HepG2 (cell line): ENCODE measurements around the gene MT1G. TPM values are rescaled to one million over a fixed set of nuclear protein-coding genes. Genes with fewer than 3 reads are reported as not detected.

Experiments used
- CBX2 ChIP-seq, 2 experiments: fragments of 200-600 bp in 1 of 2; sonication (generic); formaldehyde crosslinking in 1 of 2; IDR thresholded peaks; 2 replicates each; pipeline versions ENCODE4 v1.7.0 to v1.8.1; 2018 to 2022; ENCODE audit warnings: low read depth in 2 of 2, low read length in 1 of 2, mild to moderate bottlenecking in 1 of 2, missing genetic modification reagents in 1 of 2
- DNMT1 ChIP-seq: sonication (generic); formaldehyde crosslinking; IDR thresholded peaks from 2 replicates; pipeline ENCODE4 v1.5.1; 2020; ENCODE audit warnings: mild to moderate bottlenecking, missing genetic modification reagents
- GTF3A ChIP-seq: sonication (generic); formaldehyde crosslinking; conservative IDR thresholded peaks from 2 replicates; pipeline ENCODE4 v1.4.0; 2020; ENCODE audit warnings: mild to moderate bottlenecking, missing genetic modification reagents
- IRX3 ChIP-seq: sonication (generic); formaldehyde crosslinking; IDR thresholded peaks from 2 replicates; pipeline ENCODE4 v1.8.1; 2023; ENCODE audit warnings: mild to moderate bottlenecking, low read depth, missing genetic modification reagents, borderline replicate concordance
- JUN ChIP-seq: sonication (generic); formaldehyde crosslinking; IDR thresholded peaks from 2 replicates; pipeline ENCODE4 v1.4.0; 2020; ENCODE audit warnings: mild to moderate bottlenecking, missing genetic modification reagents
- MAFF ChIP-seq: IDR thresholded peaks from 2 replicates; pipeline ENCODE4 v1.6.1; 2011; ENCODE audit warnings: low read depth, low read length, improper control_type of control experiment
- MLLT10 ChIP-seq: sonication (generic); formaldehyde crosslinking; IDR thresholded peaks from 2 replicates; pipeline ENCODE4 v1.4.0; 2020; ENCODE audit warnings: missing genetic modification reagents
- MTA1 ChIP-seq: sonication (generic); formaldehyde crosslinking; IDR thresholded peaks from 2 replicates; pipeline ENCODE4 v1.4.0; 2020; ENCODE audit warnings: missing genetic modification reagents, mild to moderate bottlenecking, borderline replicate concordance
- MXI1 ChIP-seq: IDR thresholded peaks from 3 replicates; pipeline ENCODE4 v1.6.1; 2012; ENCODE audit warnings: low read depth, low read length, inconsistent platforms, borderline replicate concordance
- MYC ChIP-seq: sonication (generic); formaldehyde crosslinking; IDR thresholded peaks from 2 replicates; pipeline ENCODE4 v1.9.0; 2021; ENCODE audit warnings: missing genetic modification reagents, borderline replicate concordance
- NCOR1 ChIP-seq: fragments of 200-600 bp; sonication (generic); IDR thresholded peaks from 2 replicates; pipeline ENCODE4 v1.7.0; 2017; ENCODE audit warnings: antibody characterized with exemption, low read length, borderline replicate concordance
- TEAD3 ChIP-seq: optimal IDR thresholded peaks from 2 replicates; pipeline ENCODE3; 2016; ENCODE audit warnings: borderline replicate concordance
- ZBTB46 ChIP-seq: sonication (generic); formaldehyde crosslinking; IDR thresholded peaks from 2 replicates; pipeline ENCODE4 v1.4.0; 2020; ENCODE audit warnings: mild to moderate bottlenecking, missing genetic modification reagents, borderline replicate concordance
- ZBTB8A ChIP-seq: sonication (generic); formaldehyde crosslinking; IDR thresholded peaks from 2 replicates; pipeline ENCODE4 v1.4.0; 2020; ENCODE audit warnings: mild to moderate bottlenecking, low read depth, missing genetic modification reagents, borderline replicate concordance
- ZNF225 ChIP-seq: sonication (generic); formaldehyde crosslinking; IDR thresholded peaks from 2 replicates; pipeline ENCODE4 v1.4.0; 2020; ENCODE audit warnings: mild to moderate bottlenecking, missing genetic modification reagents
- ZNF274 ChIP-seq: sonication (generic); formaldehyde crosslinking; IDR thresholded peaks from 2 replicates; pipeline ENCODE4 v1.5.1; 2020; ENCODE audit warnings: mild to moderate bottlenecking, missing genetic modification reagents
- ZNF44 ChIP-seq: sonication (generic); formaldehyde crosslinking; IDR thresholded peaks from 2 replicates; pipeline ENCODE4 v1.5.1; 2020; ENCODE audit warnings: mild to moderate bottlenecking, missing genetic modification reagents
- ZNF746 ChIP-seq: sonication (generic); formaldehyde crosslinking; IDR thresholded peaks from 2 replicates; pipeline ENCODE4 v1.8.0; 2022; ENCODE audit warnings: mild to moderate bottlenecking, missing genetic modification reagents
- polyA plus RNA-seq, 8 experiments: library from polyadenylated mRNA; depleted of rRNA in 3 of 8; stranded (reverse) in 7 of 8; unstranded in 1 of 8; fragments of >200 nt; fragmentation: Illumina TruSeq in 4 of 8; extraction: Trizol in 4 of 8; gene quantifications; 2 replicates each; pipeline versions ENCODE4 v1.2.1 to v1.2.3, GENCODE V29; 2011 to 2016; ENCODE audit warnings: low read depth in 4 of 8, missing spikeins in 1 of 8, mixed read lengths in 1 of 8; ENCODE audit not compliant: insufficient read depth in 1 of 8
- total RNA-seq, 5 experiments: library from RNA; depleted of rRNA; stranded (reverse); fragments of >200 nt; fragmentation: Illumina TruSeq; extraction: Trizol; gene quantifications; 2 replicates each; pipeline ENCODE4 v1.2.3, GENCODE V29; 2016; ENCODE audit warnings: low read depth in 1 of 5
- TF ChIP-seq, protein P1 (sequence below): sonication (generic); formaldehyde crosslinking; IDR thresholded peaks from 2 replicates; pipeline ENCODE4 v1.5.0; 2020; ENCODE audit warnings: mild to moderate bottlenecking, missing genetic modification reagents, borderline replicate concordance
- TF ChIP-seq, protein P2 (sequence below): sonication (generic); formaldehyde crosslinking; IDR thresholded peaks from 2 replicates; pipeline ENCODE4 v1.4.0; 2020; ENCODE audit warnings: missing genetic modification reagents
- TF ChIP-seq, protein P3 (sequence below): IDR thresholded peaks from 2 replicates; pipeline ENCODE4 v1.6.1; 2016; ENCODE audit warnings: low read depth, control low read depth

Gene MT1G
- total and polyA plus RNA-seq, 2 of the 13 experiments (the other 11 are each of a cell fraction or from before 2014, with no cell fraction given), result 3.6 to 377 TPM

DNA sequence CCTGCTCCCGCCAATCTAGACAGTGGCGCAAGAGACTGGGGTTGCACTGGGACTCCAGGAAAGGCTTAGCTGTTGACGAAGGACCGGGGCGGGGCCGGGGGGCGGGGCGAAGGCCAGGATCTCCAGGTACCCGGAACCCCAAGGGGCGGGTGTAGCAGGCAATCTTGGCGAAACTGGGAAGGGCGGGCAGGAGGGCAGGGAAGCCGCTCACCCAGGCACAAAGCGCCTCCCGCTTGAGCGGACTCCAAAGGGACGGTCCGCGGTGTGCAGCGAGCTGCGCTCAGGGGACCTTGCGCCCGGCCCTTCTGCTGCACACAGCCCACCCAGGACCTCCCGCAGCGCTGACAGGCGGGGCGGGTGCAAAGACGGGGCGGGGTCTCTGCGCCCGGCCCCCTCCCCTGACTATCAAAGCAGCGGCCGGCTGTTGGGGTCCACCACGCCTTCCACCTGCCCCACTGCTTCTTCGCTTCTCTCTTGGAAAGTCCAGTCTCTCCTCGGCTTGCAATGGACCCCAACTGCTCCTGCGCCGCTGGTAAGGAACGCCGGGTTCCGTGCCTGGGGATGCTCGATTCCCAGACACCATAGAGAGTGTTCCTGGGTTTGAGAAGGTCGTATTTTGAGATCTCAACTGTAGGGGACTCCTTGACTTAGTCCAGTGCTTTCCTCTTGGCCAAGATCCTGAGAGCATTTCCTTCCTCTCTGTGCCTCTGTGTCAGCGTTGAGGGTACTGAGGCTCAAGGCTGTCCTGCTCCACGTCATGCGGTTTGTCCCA lies 10.1 kb downstream of the MT1G start, which contains the start of gene MT1F (continued):
- peak; percentile 14 for TF ChIP-seq MYC (CRISPR knock-in tag)
- TF ChIP-seq ZBTB46 (CRISPR knock-in tag), result no peak
- no peak for TF ChIP-seq GTF3A (CRISPR knock-in tag)
- no peak for TF ChIP-seq NCOR1
- no peak for TF ChIP-seq ZNF274 (CRISPR knock-in tag)
- TF ChIP-seq JUN, result no peak
- TF ChIP-seq, protein P1, sequence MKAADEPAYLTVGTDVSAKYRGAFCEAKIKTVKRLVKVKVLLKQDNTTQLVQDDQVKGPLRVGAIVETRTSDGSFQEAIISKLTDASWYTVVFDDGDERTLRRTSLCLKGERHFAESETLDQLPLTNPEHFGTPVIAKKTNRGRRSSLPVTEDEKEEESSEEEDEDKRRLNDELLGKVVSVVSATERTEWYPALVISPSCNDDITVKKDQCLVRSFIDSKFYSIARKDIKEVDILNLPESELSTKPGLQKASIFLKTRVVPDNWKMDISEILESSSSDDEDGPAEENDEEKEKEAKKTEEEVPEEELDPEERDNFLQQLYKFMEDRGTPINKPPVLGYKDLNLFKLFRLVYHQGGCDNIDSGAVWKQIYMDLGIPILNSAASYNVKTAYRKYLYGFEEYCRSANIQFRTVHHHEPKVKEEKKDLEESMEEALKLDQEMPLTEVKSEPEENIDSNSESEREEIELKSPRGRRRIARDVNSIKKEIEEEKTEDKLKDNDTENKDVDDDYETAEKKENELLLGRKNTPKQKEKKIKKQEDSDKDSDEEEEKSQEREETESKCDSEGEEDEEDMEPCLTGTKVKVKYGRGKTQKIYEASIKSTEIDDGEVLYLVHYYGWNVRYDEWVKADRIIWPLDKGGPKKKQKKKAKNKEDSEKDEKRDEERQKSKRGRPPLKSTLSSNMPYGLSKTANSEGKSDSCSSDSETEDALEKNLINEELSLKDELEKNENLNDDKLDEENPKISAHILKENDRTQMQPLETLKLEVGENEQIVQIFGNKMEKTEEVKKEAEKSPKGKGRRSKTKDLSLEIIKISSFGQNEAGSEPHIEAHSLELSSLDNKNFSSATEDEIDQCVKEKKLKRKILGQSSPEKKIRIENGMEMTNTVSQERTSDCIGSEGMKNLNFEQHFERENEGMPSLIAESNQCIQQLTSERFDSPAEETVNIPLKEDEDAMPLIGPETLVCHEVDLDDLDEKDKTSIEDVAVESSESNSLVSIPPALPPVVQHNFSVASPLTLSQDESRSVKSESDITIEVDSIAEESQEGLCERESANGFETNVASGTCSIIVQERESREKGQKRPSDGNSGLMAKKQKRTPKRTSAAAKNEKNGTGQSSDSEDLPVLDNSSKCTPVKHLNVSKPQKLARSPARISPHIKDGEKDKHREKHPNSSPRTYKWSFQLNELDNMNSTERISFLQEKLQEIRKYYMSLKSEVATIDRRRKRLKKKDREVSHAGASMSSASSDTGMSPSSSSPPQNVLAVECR (CRISPR knock-in tag), result no peak; the same call in 1 of the 2 replicates
- no peak for TF ChIP-seq ZNF44
- TF ChIP-seq IRX3 (CRISPR knock-in tag), result no peak; the same call in 1 of the 2 replicates
- TF ChIP-seq MAFF, result no peak
- no peak; the same call in 1 of the 2 replicates for TF ChIP-seq ZNF225
- TF ChIP-seq DNMT1 (CRISPR knock-in tag), result peak; percentile 81; the same call in 1 of the 2 replicates
- TF ChIP-seq ZNF746 (CRISPR knock-in tag), result no peak
- TF ChIP-seq, protein P2, sequence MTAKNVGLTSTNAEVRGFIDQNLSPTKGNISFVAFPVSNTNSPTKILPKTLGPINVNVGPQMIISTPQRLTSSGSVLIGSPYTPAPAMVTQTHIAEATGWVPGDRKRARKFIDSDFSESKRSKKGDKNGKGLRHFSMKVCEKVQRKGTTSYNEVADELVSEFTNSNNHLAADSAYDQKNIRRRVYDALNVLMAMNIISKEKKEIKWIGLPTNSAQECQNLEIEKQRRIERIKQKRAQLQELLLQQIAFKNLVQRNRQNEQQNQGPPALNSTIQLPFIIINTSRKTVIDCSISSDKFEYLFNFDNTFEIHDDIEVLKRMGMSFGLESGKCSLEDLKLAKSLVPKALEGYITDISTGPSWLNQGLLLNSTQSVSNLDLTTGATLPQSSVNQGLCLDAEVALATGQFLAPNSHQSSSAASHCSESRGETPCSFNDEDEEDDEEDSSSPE (CRISPR knock-in tag), result peak; percentile 77
- TF ChIP-seq MXI1, result 0 out of 3 replicates have a peak, but pooled peaks have one; percentile 3
- TF ChIP-seq, protein P3, sequence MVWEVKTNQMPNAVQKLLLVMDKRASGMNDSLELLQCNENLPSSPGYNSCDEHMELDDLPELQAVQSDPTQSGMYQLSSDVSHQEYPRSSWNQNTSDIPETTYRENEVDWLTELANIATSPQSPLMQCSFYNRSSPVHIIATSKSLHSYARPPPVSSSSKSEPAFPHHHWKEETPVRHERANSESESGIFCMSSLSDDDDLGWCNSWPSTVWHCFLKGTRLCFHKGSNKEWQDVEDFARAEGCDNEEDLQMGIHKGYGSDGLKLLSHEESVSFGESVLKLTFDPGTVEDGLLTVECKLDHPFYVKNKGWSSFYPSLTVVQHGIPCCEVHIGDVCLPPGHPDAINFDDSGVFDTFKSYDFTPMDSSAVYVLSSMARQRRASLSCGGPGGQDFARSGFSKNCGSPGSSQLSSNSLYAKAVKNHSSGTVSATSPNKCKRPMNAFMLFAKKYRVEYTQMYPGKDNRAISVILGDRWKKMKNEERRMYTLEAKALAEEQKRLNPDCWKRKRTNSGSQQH (CRISPR knock-in tag), result no peak
- no peak for TF ChIP-seq CBX2 (IDR thresholded peaks at IDR 0.05; ENCODE audit: low read depth, low read length)
- TF ChIP-seq CBX2 (CRISPR knock-in tag; IDR thresholded peaks at IDR 0.05; ENCODE audit: low read depth), result no peak
- no peak for TF ChIP-seq ZBTB8A (CRISPR knock-in tag)
- 0 out of 2 replicates have a peak, but pooled peaks have one; percentile 55 for TF ChIP-seq MTA1 (CRISPR knock-in tag)
- TF ChIP-seq TEAD3, result peak; percentile 55
- no peak for TF ChIP-seq MLLT10 (CRISPR knock-in tag)
